HG02571 (cell line): ENCODE data around the gene SGCD.

Experiments
- ATAC-seq: cut with Tn5 transposase; IDR thresholded peaks from one replicate; pipeline ENCODE4 v1.9.1; 2021; ENCODE audit warnings: mild to moderate bottlenecking, moderate library complexity; ENCODE audit not compliant: unreplicated experiment

SGCD gene

GRCh38 chr5:156361436-156362109 is 34.6 kb downstream of the SGCD start:
- ATAC-seq = no peak

GRCh38 chr5:156363861-156364260 is 36.9 kb downstream of the SGCD start:
- no peak for ATAC-seq

- no peak for ATAC-seq
Observed at GRCh38 chr5:156366521-156366920, 39.6 kb downstream of the SGCD start.

- no peak for ATAC-seq
Observed at GRCh38 chr5:156367597-156367996, 40.6 kb downstream of the SGCD start.

- ATAC-seq = peak; percentile 56
Observed at GRCh38 chr5:156375895-156376495, 49.0 kb downstream of the SGCD start.

- peak; percentile 42 for ATAC-seq
Observed at GRCh38 chr5:156376751-156377150, 49.8 kb downstream of the SGCD start.

- ATAC-seq = no peak
Observed at GRCh38 chr5:156378159-156378558, 51.2 kb downstream of the SGCD start.

- no peak for ATAC-seq
Observed at GRCh38 chr5:156379206-156379605, 52.2 kb downstream of the SGCD start.

- ATAC-seq = no peak
Observed at GRCh38 chr5:156380848-156381247, 53.9 kb downstream of the SGCD start.

- ATAC-seq = no peak
Observed at GRCh38 chr5:156383510-156384265, 56.7 kb downstream of the SGCD start.

- ATAC-seq = no peak
Observed at GRCh38 chr5:156385416-156385815, 58.5 kb downstream of the SGCD start.

GRCh38 chr5:156386976-156387375 is 60.0 kb downstream of the SGCD start:
- no peak for ATAC-seq

GRCh38 chr5:156387391-156387790 is 60.4 kb downstream of the SGCD start:
- ATAC-seq = no peak

- ATAC-seq = no peak
Observed at GRCh38 chr5:156388233-156388632, 61.3 kb downstream of the SGCD start.

GRCh38 chr5:156391139-156391538 is 64.2 kb downstream of the SGCD start:
- no peak for ATAC-seq

GRCh38 chr5:156393980-156394379 is 67.0 kb downstream of the SGCD start:
- no peak for ATAC-seq

- ATAC-seq = no peak
Observed at GRCh38 chr5:156394642-156395305, 67.8 kb downstream of the SGCD start.

GRCh38 chr5:156395306-156395675 is 68.3 kb downstream of the SGCD start:
- no peak for ATAC-seq

- ATAC-seq = no peak
Observed at GRCh38 chr5:156396063-156396829, 69.3 kb downstream of the SGCD start.

GRCh38 chr5:156396830-156397081 is 69.8 kb downstream of the SGCD start:
- no peak for ATAC-seq

GRCh38 chr5:156399323-156399722 is 72.4 kb downstream of the SGCD start:
- ATAC-seq = no peak
